Chondrocyte (in vitro differentiated cells): ENCODE results near the gene GIN1. TPM values are rescaled to one million over a fixed set of nuclear protein-coding genes. Genes with fewer than 3 reads are reported as not detected.
"Not testable (repeated sequence)": the region's sequence is repeated elsewhere in the genome, so short reads cannot be mapped to it uniquely, and the experiment has no call there.

Experiments
- DNase-seq: peaks from one replicate; pipeline ENCODE4 v3.0.0; 2021; ENCODE audit warnings: mixed read lengths, low spot score
- H3K27ac Mint-ChIP-seq: one replicate; pipeline ENCODE4 v1.8.0; 2021; ENCODE audit warnings: mild to moderate bottlenecking, moderate library complexity, mixed read lengths; ENCODE audit not compliant: unreplicated experiment
- H3K27me3 Mint-ChIP-seq: 2 replicates; pipeline ENCODE4 v1.8.0; 2021; ENCODE audit warnings: low read depth, mixed read lengths
- H3K36me3 Mint-ChIP-seq: 2 replicates; pipeline ENCODE4 v1.8.0; 2021; ENCODE audit warnings: low read depth, mixed read lengths
- H3K4me1 Mint-ChIP-seq: 2 replicates; pipeline ENCODE4 v1.8.0; 2021; ENCODE audit warnings: low read depth, mild to moderate bottlenecking, mixed read lengths
- H3K4me3 Mint-ChIP-seq: one replicate; pipeline ENCODE4 v1.8.0; 2021; ENCODE audit warnings: mild to moderate bottlenecking, moderate library complexity, mixed read lengths; ENCODE audit not compliant: unreplicated experiment
- H3K9me3 Mint-ChIP-seq: 2 replicates; pipeline ENCODE4 v1.8.0; 2021; ENCODE audit warnings: low read depth, mixed read lengths
- total RNA-seq: library from RNA; stranded (reverse); gene quantifications from 3 replicates; pipeline ENCODE4 v1.2.1, GENCODE V29; 2021
- TF ChIP-seq, protein P1 (sequence below): fragments of 200-600 bp; sonication (generic); IDR thresholded peaks from 2 replicates; pipeline ENCODE4 v1.5.0; 2021; ENCODE audit warnings: antibody characterized with exemption, mild to moderate bottlenecking, moderate library complexity

Gene GIN1
- total RNA-seq, 1 donor from 2014 or later: 4.5 TPM

DNA sequence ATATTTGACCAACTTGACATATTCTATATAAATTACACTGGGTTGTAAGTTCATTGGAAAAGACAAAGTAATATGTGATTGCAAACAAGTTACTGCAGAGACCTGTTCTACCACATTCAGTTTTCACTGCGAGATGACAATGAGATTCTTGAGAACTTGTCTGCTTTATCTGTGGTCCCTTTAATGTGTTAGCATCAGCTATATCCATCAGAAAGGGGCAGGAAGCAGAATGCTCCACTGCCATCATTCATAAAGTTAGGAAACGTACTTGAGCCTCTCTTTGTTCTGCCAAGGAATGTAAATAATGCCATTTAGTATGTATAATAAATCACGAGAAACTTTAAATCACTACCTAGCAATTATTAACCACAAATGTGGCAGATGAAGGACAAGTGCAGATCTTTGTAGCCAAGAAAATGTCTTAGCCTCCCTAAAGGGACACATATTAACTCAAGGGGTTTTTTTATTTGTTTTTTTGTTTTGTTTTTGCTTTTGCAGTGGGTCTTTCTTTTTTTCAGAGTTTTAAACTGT is 59.4 kb downstream of the GIN1 start:
- Mint-ChIP-seq H3K4me3 (no peak overlapping the region), H3K27me3 (no peaks in the 10 kb centered on the region), H3K27ac (no peak overlapping the region), H3K36me3 (no peaks in the 10 kb centered on the region), H3K4me1 (peaks cover 5% of the 10 kb centered on the region), H3K9me3 (peaks cover 5% of the 10 kb centered on the region)
- DNase-seq: no peak
- TF ChIP-seq, protein P1, sequence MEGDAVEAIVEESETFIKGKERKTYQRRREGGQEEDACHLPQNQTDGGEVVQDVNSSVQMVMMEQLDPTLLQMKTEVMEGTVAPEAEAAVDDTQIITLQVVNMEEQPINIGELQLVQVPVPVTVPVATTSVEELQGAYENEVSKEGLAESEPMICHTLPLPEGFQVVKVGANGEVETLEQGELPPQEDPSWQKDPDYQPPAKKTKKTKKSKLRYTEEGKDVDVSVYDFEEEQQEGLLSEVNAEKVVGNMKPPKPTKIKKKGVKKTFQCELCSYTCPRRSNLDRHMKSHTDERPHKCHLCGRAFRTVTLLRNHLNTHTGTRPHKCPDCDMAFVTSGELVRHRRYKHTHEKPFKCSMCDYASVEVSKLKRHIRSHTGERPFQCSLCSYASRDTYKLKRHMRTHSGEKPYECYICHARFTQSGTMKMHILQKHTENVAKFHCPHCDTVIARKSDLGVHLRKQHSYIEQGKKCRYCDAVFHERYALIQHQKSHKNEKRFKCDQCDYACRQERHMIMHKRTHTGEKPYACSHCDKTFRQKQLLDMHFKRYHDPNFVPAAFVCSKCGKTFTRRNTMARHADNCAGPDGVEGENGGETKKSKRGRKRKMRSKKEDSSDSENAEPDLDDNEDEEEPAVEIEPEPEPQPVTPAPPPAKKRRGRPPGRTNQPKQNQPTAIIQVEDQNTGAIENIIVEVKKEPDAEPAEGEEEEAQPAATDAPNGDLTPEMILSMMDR: no peak

DNA sequence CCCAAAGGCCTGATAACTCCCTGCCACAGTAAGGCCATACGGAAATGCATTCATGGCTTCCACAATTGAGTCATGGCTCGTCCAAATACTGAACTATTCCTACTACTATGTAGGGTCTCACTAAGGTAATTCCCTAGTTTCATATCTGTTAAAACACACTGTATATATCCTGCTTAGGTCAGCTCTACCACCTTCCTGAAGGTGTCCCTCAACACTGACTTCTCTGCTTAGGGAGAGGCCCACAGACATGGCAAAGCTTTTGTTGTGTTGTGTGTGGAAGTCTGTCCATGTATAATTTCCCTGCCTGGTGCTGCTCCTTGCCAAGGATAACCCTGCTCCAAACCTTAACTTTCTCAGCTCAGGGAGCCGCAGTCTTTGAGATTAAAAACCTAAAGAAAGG is 60.4 kb downstream of the GIN1 start:
- Mint-ChIP-seq H3K27ac (no peak overlapping the region), H3K27me3 (no peaks in the 10 kb centered on the region), H3K36me3 (no peaks in the 10 kb centered on the region), H3K9me3 (peaks cover 5% of the 10 kb centered on the region), H3K4me1 (peaks cover 5% of the 10 kb centered on the region), H3K4me3 (no peak overlapping the region)
- DNase-seq: no peak
- TF ChIP-seq, protein P1: no peak

DNA sequence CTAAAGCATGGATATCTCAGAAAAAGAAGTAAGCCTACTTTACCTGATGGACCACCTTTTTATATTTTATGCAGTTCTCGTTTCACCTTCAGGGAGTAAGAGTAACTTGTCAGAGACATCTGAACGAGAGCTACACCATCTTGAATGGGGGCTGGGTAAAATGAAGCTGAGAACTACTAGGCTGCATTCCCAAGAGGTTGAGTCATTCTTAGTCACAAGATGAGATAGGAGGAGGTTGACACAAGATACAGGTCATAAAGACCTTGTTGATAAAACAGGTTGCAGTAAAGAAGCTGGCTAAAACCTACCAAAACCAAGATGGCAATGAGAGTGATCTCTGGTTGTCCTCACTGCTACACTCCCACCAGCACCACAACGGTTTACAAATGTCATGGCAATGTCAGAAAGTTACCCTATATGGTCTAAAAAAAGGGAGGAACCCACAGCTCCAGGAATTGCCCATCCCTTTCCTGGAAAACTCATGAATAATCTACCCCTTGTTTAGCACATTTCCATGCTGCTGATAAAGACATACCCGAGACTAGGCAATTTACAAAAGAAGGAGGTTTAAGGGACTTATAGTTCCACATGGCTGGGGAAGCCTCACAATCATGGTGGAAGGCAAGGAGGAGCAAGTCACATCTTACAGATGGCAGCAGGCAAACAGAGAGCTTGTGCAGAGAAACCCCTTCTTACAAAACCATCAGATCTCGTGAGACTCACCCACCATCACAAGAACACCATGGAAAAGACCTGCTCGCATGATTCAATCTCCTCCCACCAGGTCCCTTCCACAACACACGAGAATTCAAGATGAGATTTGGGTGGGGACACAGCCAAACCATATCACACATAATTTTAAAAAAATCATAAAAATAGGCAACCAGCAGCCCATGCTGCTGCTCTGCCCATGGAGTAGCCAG is 62.5 kb downstream of the GIN1 start:
- peaks cover 5% of the 10 kb centered on the region for H3K9me3 Mint-ChIP-seq
- H3K4me1 Mint-ChIP-seq: peaks cover 5% of the 10 kb centered on the region
- TF ChIP-seq, protein P1: no peak
- H3K36me3 Mint-ChIP-seq: no peaks in the 10 kb centered on the region
- no peak overlapping the region for H3K4me3 Mint-ChIP-seq
- no peak for DNase-seq
- no peak overlapping the region for H3K27ac Mint-ChIP-seq
- no peaks in the 10 kb centered on the region for H3K27me3 Mint-ChIP-seq

DNA sequence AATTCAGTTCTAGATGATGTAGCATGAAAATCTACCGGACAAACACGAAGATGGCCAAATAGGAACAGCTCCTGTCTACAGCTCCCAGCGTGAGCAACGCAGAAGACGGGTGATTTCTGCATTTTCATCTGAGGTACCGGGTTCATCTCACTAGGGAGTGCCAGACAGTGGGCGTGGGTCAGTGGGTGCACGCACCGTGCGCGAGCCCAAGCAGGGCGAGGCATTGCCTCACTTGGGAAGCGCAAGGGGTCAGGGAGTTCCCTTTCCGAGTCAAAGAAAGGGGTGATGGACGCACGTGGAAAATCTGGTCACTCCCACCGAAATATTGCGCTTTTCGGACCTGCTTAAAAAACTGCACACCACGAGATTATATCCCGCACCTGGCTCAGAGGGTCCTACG is 73.2 kb downstream of the GIN1 start:
- not testable (repeated sequence) for H3K36me3 Mint-ChIP-seq, H3K4me3 Mint-ChIP-seq, H3K27me3 Mint-ChIP-seq, H3K27ac Mint-ChIP-seq, H3K4me1 Mint-ChIP-seq, H3K9me3 Mint-ChIP-seq, DNase-seq

DNA sequence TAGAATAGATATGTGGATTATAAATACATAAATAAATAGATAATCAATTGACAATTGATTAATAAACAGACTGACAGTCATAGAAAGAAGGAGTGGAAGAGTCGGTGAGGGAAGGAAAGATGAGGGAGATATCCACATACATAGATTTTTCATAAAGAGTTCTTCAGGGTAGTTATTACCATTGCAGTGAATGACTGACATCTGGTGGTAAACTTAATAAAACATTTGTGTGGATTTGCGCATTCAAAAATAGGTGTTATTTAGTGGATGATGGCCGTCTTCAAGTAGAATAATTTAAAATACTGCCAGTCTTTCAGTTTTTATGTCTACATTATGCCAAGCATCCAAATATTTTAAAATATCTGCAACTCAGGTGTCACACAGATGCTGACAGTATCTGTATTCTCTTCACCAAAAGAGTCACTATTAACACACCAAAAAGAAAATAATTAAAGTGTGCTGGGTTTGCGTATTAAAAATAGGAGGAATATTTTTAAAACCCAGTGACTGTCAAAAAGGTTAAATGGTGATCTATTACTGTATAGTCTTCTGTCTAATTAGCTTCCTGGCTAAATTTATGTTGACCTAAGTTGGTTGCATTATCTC is 78.8 kb downstream of the GIN1 start:
- Mint-ChIP-seq H3K27me3 (no peaks in the 10 kb centered on the region), H3K9me3 (no peaks in the 10 kb centered on the region), H3K27ac (peak overlapping the region; percentile 3), H3K4me1 (no peaks in the 10 kb centered on the region), H3K4me3 (no peak overlapping the region), H3K36me3 (no peaks in the 10 kb centered on the region)
- TF ChIP-seq, protein P1: peak; percentile 90
- DNase-seq: no peak
